ELF-1 (cell line): ENCODE measurements around the gene CAPN11.
A peak's percentile ranks its signal among the peaks of the same experiment; 100 is the strongest.
"Not testable (repeated sequence)": the region's sequence is repeated elsewhere in the genome, so short reads cannot be mapped to it uniquely, and the experiment has no call there.

Experiments
- DNase-seq: peaks from one replicate; pipeline ENCODE4 v3.0.0-alpha.2; 2016; ENCODE audit warnings: low read depth, low spot score

CAPN11 gene

DNA sequence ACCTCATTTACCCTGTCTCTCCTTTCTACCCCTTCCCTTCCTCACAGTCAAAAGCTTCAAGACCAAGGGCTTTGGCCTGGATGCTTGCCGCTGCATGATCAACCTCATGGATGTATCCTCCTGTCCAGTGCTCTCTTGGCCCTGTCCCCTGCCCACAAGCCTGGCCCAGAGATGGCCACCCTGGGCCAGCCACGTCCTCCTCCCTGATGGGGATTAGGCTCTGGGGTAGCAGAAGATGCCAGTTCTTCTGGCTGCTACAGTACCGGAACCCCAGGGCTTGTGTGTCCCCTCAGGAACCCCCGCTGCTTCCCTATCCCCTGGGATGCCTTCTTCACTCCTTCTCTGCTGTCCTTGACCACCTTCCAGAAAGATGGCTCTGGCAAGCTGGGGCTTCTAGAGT, 22.3 kb downstream of the CAPN11 start:
- DNase-seq = no peak

DNA sequence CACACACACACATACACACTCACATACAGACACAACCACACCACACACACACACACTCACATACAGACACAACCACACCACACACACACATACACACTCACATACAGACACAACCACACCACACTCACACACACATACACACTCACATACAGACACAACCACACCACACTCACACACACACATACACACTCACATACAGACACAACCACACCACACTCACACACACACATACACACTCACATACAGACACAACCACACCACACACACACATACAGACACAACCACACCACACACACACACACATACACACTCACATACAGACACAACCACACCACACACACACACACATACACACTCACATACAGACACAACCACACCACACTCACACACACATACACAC, 23.2 kb downstream of the CAPN11 start:
- not testable (repeated sequence) for DNase-seq

DNA sequence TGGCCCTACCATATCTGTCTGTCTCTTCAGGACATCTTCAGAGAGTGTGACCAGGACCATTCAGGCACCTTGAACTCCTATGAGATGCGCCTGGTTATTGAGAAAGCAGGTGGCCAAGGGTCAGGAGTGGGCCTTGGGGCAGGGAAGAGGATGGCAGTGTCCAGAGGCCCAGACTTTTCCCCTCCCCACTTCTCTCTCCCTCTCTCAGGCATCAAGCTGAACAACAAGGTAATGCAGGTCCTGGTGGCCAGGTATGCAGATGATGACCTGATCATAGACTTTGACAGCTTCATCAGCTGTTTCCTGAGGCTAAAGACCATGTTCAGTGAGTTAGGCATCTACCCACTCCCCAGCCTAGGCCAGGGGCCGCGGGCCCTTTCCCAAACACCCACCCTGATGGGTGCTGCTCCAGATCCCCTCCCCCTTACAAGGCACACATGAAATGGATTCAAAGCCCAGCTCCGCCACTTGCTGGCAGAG, 24.3 kb downstream of the CAPN11 start:
- no peak for DNase-seq

DNA sequence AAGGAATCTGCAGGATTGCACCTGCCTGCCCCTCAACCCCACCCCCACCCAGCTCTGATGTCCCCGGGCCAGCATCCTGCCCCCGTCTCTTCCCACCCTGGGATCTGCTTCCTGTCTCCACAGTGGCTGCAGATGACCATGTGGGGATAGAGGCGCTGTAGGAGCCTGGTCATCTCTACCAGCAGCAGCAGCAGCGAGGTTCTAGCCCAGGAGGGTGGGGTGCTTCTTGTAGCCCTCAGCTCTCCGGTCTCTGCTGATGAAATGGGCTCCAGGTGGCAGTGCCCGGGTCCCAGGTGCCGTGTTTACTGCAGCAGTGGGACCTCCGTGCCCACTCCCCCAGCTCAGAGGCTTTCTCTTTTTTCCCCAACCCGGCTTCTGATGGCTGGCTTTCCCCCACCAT, 25.2 kb downstream of the CAPN11 start:
- no peak for DNase-seq

DNA sequence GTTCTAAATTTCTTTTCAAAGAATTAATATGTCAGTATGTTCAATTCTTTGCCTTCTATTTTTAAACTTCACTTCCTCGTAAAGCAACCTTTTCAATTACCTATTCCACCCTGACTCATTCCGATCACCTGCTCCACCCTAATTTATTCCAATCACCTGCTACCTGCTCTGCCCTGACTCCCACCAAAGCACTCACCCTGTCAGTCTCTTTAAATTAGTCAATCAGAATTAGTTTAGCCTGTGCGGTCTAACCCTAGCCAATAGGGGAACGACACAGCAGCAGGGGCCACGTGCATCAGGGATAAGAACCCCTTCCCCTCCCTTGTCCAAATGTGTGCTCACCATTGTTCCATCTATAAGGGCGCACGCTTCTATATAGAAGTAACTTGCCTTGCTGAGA, 26.7 kb downstream of the CAPN11 start:
- not testable (repeated sequence) for DNase-seq

DNA sequence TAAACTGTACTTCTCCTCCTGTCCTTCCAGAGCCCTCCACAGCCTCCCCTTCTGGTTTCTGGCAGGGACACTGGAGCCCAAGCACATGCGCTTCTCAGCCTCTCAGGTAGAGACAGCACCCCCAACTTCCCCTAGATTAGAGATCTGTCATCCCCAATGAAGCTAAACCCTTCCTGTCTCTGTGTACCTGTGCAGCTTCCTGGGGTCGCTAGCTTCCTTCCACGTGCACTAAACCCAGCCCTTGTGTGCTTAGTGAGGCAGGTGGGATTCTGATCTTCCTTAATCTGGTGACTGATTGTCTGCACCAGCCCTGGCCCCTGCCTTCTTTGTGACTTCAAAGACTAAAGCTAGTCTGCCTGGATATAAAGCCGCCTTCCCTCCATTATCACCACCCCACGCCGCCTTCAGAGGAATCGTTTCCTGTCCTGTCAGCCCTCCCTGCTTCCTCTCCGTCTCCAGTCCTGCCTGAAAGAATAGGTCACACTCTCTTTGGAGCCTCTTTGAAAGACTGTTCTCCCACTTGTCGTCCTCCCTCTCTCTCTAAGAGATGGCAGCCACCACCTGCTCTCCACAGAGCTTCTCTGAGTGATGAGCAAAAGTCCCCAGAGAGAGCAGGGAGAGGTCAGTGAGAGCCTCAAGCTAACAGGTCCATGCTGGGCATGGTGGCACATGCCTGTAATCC, 27.5 kb downstream of the CAPN11 start:
- peak; percentile 36 for DNase-seq

DNA sequence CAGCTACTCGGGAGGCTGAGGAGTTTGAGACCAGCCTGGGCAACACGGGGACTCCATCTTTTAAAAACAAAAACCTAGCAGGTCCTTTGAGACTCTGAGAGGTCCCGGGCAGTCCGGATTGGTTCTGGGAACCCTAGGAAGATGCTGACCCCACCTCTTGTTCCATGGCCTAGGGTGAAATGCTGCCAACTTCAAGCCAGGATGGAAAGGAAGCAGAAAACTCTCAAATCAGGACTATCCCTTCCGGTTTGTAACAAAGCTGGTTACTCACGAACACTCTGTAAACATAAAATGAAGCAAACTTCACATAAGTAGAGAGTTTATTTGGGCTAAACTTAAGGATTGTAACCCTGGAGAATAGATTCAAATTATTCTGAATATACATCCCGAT, 28.0 kb downstream of the CAPN11 start:
- DNase-seq = no peak

DNA sequence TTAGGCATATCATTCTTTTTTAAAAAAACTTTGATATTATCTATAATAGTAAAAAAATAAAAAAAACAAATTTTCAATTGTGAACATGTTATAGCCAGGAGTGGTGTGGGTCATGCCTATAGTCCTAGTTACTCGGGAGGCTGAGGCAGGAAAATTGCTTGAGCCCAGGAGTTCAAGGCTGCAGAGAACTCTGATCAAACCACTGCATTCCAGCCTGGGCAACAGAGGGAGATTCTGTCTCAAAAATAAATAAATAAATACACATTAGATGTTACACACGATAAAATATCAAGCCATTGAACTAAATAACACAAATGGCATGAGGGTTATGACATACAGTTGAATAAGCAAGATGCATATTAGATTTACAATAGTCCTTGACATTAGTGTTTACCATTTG, 30.2 kb downstream of the CAPN11 start:
- DNase-seq = no peak

DNA sequence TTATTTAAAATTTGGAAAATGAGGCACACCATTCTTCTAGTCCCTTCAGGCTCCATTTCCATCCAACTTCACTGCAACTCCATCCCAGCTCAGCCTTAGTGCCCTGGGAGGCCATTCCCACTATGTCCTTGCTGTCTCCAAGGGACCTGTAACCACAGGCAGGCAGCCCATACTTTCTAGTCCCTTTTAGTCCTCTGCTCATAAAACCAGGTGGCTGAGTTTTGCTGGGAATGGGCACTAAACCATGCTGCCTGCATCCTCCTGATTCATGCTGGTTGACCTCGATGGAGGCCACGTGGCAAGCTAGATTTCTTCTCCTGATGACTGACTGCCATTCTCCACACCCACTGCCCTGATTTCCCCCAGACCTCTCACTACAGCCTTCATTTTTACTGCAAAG, 30.6 kb downstream of the CAPN11 start:
- DNase-seq = no peak

DNA sequence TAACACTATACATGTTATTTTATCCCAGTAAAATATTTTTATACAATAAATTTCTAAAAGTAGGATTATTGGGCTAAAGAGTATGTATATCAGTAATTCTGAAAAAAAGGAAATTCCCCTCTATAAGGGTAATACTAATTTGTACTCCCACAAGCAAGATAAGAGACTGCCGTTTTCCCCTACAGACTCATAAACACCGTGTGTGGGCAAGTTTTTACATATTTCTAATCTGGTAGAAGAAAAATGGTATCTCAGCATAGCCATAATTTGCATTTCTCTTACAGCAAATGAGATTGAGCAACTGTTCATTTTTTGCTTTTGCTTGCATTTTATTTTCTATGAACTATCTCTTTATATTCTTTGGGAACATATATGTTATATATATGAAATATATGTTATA, 32.1 kb downstream of the CAPN11 start:
- DNase-seq = no peak

DNA sequence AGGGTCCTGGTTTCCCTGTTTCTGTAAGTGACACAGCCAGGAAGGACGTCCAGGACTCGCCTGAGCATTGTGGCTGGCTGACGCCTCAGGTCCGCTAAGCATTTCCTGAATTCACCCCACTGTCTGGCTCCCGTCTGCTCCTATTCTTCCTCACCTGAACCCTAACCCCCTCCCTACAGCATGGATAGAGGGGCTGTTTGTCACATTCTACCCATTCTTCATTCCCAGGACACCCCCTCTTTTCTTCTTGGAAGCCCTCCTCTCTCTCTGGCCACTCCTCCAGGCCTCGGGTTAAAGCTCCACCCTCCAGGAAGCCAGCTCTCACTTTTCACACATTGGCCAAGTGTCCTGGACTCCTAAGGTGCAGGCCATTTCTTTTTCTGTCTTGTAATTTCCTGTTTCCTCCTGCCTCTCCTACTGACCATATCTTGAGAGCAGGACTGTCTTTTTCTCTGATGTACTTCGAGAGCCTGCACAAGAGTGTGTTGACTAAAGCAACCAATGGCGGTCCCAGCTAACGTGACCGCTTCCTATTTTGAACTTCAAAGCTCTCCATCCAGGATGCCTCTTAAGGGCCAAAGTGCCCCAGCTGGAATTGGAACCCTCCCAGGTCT, 33.9 kb downstream of the CAPN11 start:
- DNase-seq = peak; percentile 24

DNA sequence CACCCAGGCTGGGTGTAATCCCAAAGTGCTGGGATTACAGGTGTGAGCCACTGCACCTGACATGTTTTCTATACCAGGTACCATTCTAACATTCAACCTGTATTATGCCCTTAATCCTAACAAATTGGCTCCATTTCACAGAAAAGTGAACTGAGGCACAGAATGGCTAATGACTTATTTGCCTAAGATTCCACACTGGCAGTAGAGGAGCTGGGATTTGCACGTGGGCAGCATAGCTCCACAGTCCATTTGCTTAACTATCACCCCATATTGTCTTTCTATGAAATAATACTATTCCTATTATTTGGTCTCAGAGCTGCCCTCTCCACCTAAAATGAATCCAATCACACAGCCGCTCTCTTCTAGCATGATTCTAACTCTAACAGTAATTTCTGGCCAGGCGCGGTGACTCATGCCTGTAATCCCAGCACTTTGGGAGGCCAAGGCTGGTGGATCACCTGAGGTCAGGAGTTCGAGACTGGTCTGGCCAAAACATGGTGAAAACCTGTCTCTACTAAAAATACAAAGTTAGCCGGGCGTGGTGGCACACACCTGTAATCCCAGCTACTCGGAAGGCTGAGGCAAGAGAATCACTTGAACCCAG, 34.8 kb downstream of the CAPN11 start:
- DNase-seq = no peak

DNA sequence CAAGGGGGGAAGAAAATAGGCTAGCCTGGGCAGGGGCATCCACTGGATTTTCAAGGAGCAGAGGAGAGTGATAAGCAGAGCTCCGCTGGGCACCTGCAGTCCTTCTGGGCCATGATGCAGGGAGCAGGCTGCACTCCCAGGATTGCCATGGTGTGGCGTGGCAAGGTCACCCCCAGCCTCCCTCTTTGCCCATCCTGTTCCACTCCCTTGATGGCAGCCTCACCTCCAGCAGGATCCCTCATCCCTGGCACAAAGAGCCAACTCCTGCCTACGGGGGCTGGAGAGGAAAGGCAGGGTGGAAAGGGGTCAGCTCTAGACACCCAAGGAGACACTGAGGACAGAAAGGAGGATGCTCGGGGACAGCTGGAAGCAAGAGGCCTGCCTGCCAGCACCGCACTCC, 35.7 kb downstream of the CAPN11 start:
- no peak for DNase-seq

DNA sequence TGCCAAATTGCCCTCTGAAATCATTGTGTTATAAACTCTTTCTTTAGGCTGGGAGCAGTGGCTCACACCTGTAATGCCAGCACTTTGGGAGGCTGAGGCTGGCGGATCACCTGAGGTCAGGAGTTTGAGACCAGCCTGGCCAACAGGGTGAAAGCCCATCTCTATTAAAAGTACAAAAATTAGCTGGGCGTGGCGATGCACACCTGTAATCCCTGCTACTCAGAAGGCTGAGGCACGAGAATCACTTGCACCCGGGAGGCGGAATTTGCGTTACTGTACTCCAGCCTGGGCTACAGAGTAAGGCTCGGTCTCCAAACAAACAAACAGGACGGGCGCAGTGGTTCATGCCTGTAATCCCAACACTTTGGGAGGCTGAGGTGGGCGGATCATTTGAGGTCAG, 37.7 kb downstream of the CAPN11 start:
- DNase-seq = not testable (repeated sequence)

DNA sequence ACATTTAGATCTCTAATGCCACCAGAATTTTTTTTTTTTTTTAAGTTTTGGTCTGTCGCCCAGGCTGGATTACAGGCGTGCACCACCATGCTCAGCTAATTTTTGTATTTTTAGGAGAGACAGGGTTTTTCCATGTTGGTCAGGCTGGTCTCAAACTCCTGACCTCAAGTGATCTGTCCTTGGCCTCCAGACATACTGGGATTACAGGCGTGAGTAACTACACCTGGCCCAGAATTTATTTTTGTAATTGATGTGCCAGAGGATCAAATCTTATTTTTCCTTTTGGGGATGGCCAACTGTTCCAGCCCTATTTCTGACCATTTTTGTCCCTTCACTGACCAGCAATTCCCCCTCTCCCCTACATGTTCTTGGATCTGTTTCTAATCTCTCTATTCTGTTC, 40.1 kb downstream of the CAPN11 start:
- DNase-seq = no peak

DNA sequence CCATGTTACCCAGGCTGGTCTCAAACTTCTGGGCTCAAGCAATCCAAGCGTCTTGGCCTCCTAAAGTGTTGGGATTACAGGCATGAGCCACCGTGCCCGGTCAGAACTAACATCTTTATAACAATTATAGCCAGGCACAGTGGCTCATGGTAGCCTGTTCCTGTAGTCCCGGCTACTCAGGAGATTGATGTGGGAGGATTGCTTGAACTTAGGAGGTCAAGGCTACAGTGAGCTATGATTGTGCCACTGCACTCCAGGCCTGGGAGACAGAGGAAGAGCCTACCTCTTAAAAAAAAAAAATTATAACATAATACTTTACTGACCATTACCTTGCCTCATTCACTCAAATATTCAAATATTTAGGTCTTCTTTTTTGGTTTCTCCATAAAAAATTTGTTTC, 41.3 kb downstream of the CAPN11 start:
- DNase-seq = no peak

DNA sequence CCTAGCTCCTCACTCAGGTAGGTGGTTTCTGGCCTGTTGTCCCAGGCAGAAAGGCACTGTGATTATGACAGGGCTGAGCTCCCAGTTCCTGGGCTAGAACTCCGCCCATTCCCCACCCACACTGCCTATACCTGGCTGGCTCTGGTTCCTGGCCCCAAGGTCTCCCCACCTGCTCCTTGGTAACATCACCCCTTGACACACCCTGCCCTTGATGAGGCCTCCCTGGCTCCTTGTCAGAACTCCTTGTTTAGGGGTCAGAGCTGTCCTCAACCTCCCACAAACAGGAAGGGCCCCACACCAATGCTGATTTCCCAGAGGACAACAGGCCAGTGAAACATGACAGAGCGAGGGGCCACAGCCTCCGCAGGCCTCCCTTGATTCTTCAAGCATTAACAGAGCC, 42.6 kb downstream of the CAPN11 start:
- no peak for DNase-seq

DNA sequence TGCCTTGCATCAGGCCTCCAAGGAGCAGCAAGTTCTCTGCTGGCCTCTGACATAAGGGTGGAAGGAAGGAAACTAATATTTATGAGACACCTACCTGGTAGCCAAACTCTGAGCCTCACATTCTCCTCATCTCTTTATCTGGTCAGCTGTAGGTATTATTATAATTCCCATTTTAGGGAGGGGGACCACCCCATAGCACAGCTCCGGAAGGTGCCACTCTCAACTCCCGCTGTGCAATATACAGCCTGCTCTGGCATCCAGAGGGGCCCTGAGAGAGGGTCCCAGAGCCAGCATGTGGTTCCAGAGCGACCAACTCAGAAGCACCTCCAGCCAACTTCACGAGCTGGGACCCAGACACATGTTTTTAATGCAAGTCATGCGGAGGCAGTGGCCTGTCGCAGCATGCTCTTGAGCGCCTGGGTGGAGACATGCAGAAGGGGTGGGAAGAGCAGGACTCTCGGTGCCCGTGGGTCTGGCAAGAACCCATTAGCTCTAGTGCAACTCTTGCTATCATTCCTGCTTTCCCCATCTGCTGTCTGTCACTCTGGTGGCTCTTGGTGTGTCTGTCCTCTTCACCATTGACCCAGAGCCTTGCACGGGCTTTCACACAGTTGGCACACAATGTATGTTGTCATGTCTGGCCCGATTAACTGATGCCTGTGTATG, 43.2 kb downstream of the CAPN11 start:
- peak; percentile 19 for DNase-seq

DNA sequence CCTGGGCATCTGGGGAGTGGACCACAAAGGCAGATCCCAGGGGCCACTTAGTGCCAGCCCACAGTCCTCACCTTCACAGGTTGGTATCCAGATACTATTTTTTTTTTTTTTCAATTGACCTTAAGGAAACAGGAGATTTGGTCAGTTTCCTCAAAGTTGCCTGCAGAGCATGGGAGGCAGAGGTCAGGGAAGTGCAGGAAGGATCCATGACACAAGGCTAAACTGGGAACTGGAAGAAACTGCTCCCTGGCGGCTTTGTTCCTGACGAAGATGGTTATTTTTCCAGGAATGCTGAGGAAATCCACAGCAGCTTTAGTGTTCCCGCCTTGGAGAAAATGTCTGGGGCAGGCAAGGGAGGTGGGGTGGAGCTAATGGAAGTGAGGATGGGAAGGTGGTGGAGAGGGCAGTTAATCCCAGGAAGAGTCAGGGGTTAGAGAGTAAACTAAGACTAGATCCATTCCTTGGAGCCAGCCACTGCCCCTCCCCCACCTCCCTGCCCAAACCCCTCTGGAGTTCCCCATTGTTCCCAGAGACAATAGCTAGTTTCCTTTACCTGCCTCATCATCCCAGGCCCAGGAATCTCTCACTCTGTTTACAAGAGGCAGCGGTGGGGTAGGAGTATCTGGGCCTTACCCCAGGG, 43.8 kb downstream of the CAPN11 start:
- peak; percentile 88 for DNase-seq

DNA sequence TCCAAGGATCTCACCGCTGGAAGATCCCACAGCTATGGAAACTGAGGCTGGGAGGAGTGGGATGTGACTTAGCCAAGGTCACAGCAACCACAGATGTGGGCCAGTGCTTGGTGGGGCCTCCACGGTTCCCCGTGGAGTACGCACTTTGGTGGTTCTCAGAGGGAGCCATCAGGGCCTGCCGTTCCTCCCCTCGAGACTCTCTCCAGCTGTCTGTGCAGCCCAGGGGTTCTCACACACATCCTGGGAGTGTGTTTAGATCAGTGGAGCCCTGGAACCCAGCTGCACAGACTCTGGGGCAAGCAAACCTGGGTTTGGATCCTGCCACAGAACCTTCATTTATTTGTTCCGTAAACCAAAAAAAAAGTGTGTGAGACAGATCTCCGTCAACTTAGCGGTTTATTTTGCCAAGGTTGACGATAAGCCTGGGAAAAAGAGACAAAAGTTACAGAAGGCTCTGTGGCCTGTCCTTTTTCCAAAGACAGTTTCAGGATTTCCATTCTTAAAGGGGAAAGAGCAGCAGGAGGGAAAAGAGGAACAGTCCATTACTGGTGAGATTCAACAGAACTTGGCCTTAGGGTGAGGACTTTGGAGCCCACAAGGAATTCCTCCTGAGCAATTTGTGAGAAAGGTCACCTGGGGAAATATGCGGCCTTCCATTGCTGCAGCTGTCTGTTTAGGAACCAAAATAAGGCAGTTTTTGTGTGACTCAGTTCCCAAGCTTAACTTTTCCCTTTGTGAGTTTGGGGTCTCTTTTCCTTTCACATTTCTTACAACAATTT, 44.5 kb downstream of the CAPN11 start:
- peak; percentile 73 for DNase-seq

DNA sequence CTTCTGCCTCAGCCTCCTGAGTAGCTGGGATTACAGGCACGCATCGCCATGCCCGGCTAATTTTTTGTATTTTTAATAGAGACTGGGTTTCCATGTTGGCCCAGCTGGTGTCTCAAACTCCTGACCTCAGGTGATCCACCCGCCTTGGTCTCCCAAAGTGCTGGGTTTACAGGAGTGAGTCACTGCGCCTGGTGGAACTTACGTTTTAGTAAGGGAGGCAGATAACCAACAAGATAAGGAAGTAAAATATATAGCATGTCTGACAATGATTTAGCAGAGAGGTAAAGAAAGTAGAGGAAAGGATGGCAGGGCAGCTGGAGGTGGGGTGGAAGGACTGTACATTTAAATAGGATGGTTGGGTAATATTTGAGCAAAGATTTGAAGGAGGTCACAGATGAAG, 45.3 kb downstream of the CAPN11 start:
- DNase-seq = peak; percentile 26
